Small intestine (tissue), 7 donors: ENCODE measurements around the gene SMG1. TPM values are rescaled to one million over a fixed set of nuclear protein-coding genes. Genes with fewer than 3 reads are reported as not detected.
"Not testable (repeated sequence)": the region's sequence is repeated elsewhere in the genome, so short reads cannot be mapped to it uniquely, and the experiment has no call there.

Experiments
- DNase-seq, 2 donors: peaks; one replicate each; pipeline versions ENCODE4 v3.0.0 to v3.0.0-alpha.2; 2013
- FAIRE-seq: peaks from 2 replicates; lab custom pipeline; 2012; peaks lifted over from hg19 to GRCh38; lab: Jason Lieb, UNC
- H3K27ac ChIP-seq, 3 donors: one replicate each; pipeline ENCODE4 v1.5.1; 2013; ENCODE audit warnings: low read length in 2 of 3, mild to moderate bottlenecking in 2 of 3, control low read depth in 1 of 3, inconsistent platforms in 1 of 3, low read depth in 1 of 3, moderate library complexity in 1 of 3
- H3K27me3 ChIP-seq, 3 donors: one replicate each; pipeline ENCODE4 v1.6.1; 2013; ENCODE audit warnings: low read length in 3 of 3, inconsistent platforms in 1 of 3; ENCODE audit not compliant: control insufficient read depth in 3 of 3, insufficient read depth in 3 of 3
- H3K36me3 ChIP-seq, 3 donors: one replicate each; pipeline ENCODE4 v1.6.1; 2013; ENCODE audit warnings: low read length in 3 of 3, inconsistent platforms in 1 of 3, low read depth in 1 of 3, mild to moderate bottlenecking in 1 of 3, moderate library complexity in 1 of 3; ENCODE audit not compliant: control insufficient read depth in 3 of 3, insufficient read depth in 2 of 3
- H3K4me1 ChIP-seq, 3 donors: one replicate each; pipeline ENCODE4 v1.6.1; 2013; ENCODE audit warnings: low read length in 2 of 3, inconsistent platforms in 1 of 3, low read depth in 1 of 3, mild to moderate bottlenecking in 1 of 3, moderate library complexity in 1 of 3; ENCODE audit not compliant: control insufficient read depth in 3 of 3, insufficient read depth in 2 of 3
- H3K4me3 ChIP-seq, 3 donors: one replicate each; pipeline ENCODE4 v1.5.1; 2013; ENCODE audit warnings: low read length in 3 of 3, control low read depth in 1 of 3, inconsistent platforms in 1 of 3, low read depth in 1 of 3, mild to moderate bottlenecking in 1 of 3, moderate library complexity in 1 of 3
- H3K9me3 ChIP-seq, 2 donors: one replicate each; pipeline ENCODE4 v1.6.1; 2013; ENCODE audit warnings: low read depth in 1 of 2, low read length in 1 of 2; ENCODE audit not compliant: control insufficient read depth in 2 of 2, insufficient read depth in 1 of 2
- WGBS, 3 donors: extraction: QIAGEN DNeasy Blood & Tissue Kit; methylation state at CpG; one replicate each; pipeline ENCODE4 v1.1.7; 2013; 5-methylcytosine and 5-hydroxymethylcytosine counted together
- polyA plus RNA-seq, 4 donors: library from polyadenylated mRNA; stranded (reverse) in 3 of 4; unstranded in 1 of 4; fragments of 200-250 nt in 3 of 4; fragments of 120-200 nt in 1 of 4; gene quantifications; one replicate each; pipeline versions ENCODE4 v1.2.1 to v1.2.3, GENCODE V29; 2013
- donor health status: healthy with polysubstance abuse.
- donor health status: control.
- donor health status: control.
- donor health status: Bipolar disorder and iron deficiency.
- donor health status: healthy.

Gene SMG1
- polyA plus RNA-seq, 4 donors = 9.2 to 43.4 (median 12.1) TPM

GRCh38 chr16:18784917-18785623, 141.1 kb downstream of the SMG1 start:
- H3K9me3 ChIP-seq = no peaks in the 10 kb centered on the region
- H3K4me1 ChIP-seq = peaks cover 0 to 20% (median 5%) of the 10 kb centered on the region in 3 donors
- DNase-seq (no peak), FAIRE-seq (no peak)
- peaks cover 17 to 40% (median 30%) of the 10 kb centered on the region in 3 donors for H3K36me3 ChIP-seq
- no peak overlapping the region for H3K4me3 ChIP-seq
- 68 to 73% (median 71%) methylated on average over 8 of the region's 8 CpGs for WGBS, 3 donors
- H3K27me3 ChIP-seq = no peaks in the 10 kb centered on the region
- no peak overlapping the region for H3K27ac ChIP-seq

GRCh38 chr16:18783430-18784341, 142.5 kb downstream of the SMG1 start:
- H3K36me3 ChIP-seq = peaks cover 17 to 39% (median 30%) of the 10 kb centered on the region in 3 donors
- DNase-seq (no peak), FAIRE-seq (no peak)
- H3K9me3 ChIP-seq = no peaks in the 10 kb centered on the region
- no peaks in the 10 kb centered on the region for H3K27me3 ChIP-seq
- H3K27ac ChIP-seq = no peak overlapping the region
- 76 to 84% (median 79%) methylated on average over 17 of the region's 17 CpGs for WGBS, 3 donors
- H3K4me1 ChIP-seq = peaks cover 0 to 20% (median 5%) of the 10 kb centered on the region in 3 donors
- no peak overlapping the region for H3K4me3 ChIP-seq

GRCh38 chr16:18782697-18783429, 143.3 kb downstream of the SMG1 start:
- Histone ChIP-seq H3K27ac (no peak overlapping the region), H3K9me3 (no peaks in the 10 kb centered on the region), H3K4me3 (no peak overlapping the region), H3K4me1 (peaks cover 0 to 17% (median 0%) of the 10 kb centered on the region in 3 donors), H3K36me3 (peaks cover 17 to 39% (median 28%) of the 10 kb centered on the region in 3 donors), H3K27me3 (no peaks in the 10 kb centered on the region)
- no peak for FAIRE-seq
- 83 to 90% (median 88%) methylated on average over 8 of the region's 8 CpGs for WGBS, 3 donors
- no peak for DNase-seq

- not testable (repeated sequence) for H3K27me3 ChIP-seq, FAIRE-seq, H3K4me1 ChIP-seq, H3K4me3 ChIP-seq, H3K27ac ChIP-seq, H3K9me3 ChIP-seq, DNase-seq
- peaks cover 12 to 27% (median 25%) of the 10 kb centered on the region in 3 donors for H3K36me3 ChIP-seq
- WGBS, 3 donors = 80 to 92% (median 87%) methylated on average over 5 to 6 of the region's 6 CpGs
These were observed 145.0 kb downstream of the SMG1 start for GRCh38 chr16:18781232-18781631.

- DNase-seq, H3K27ac ChIP-seq, H3K27me3 ChIP-seq, H3K4me1 ChIP-seq, FAIRE-seq, H3K4me3 ChIP-seq, H3K9me3 ChIP-seq: not testable (repeated sequence)
- 57 to 70% (median 63%) methylated on average over 7 to 8 of the region's 8 CpGs for WGBS, 3 donors
- peaks cover 12 to 25% (median 22%) of the 10 kb centered on the region in 3 donors for H3K36me3 ChIP-seq
These were observed 145.7 kb downstream of the SMG1 start for GRCh38 chr16:18780460-18781026.

- FAIRE-seq, H3K4me1 ChIP-seq, DNase-seq, H3K4me3 ChIP-seq, H3K9me3 ChIP-seq, H3K27ac ChIP-seq, H3K27me3 ChIP-seq, H3K36me3 ChIP-seq: not testable (repeated sequence)
- 100% methylated on average over 1 of the region's 1 CpG for WGBS, 3 donors
These were observed 148.5 kb downstream of the SMG1 start for GRCh38 chr16:18777664-18778063.

GRCh38 chr16:18776334-18776733, 149.9 kb downstream of the SMG1 start:
- not testable (repeated sequence) for DNase-seq, FAIRE-seq, H3K27ac ChIP-seq, H3K36me3 ChIP-seq, H3K4me3 ChIP-seq, H3K27me3 ChIP-seq, H3K4me1 ChIP-seq, H3K9me3 ChIP-seq
- 68 to 81% (median 74%) methylated on average over 5 of the region's 5 CpGs for WGBS, 3 donors

- not testable (repeated sequence) for H3K4me3 ChIP-seq, H3K27me3 ChIP-seq, H3K27ac ChIP-seq, DNase-seq, H3K4me1 ChIP-seq, FAIRE-seq, H3K36me3 ChIP-seq, H3K9me3 ChIP-seq
- 91 to 97% (median 97%) methylated on average over 4 of the region's 4 CpGs for WGBS, 3 donors
These were observed 151.6 kb downstream of the SMG1 start for GRCh38 chr16:18774651-18775050.
